Progenitor cell of endocrine pancreas (in vitro differentiated cells): ENCODE measurements around the gene ARSK. TPM values are rescaled to one million over a fixed set of nuclear protein-coding genes. Genes with fewer than 3 reads are reported as not detected.
"Not testable (repeated sequence)": the region's sequence is repeated elsewhere in the genome, so short reads cannot be mapped to it uniquely, and the experiment has no call there.

Experiments used
- DNase-seq: peaks from one replicate; pipeline ENCODE4 v3.0.0; 2021; ENCODE audit warnings: low spot score; ENCODE audit not compliant: unreplicated experiment
- H3K27ac Mint-ChIP-seq: 2 replicates; pipeline ENCODE4 v1.8.0; 2021; ENCODE audit warnings: mild to moderate bottlenecking, moderate library complexity, mixed read lengths
- H3K27me3 Mint-ChIP-seq: 2 replicates; pipeline ENCODE4 v1.8.0; 2021; ENCODE audit warnings: mixed read lengths
- H3K36me3 Mint-ChIP-seq: 2 replicates; pipeline ENCODE4 v1.8.0; 2022; ENCODE audit warnings: mixed read lengths; ENCODE audit not compliant: insufficient read depth
- H3K4me1 Mint-ChIP-seq: 2 replicates; pipeline ENCODE4 v1.8.0; 2021; ENCODE audit warnings: low read depth, mixed read lengths
- H3K4me3 Mint-ChIP-seq: 2 replicates; pipeline ENCODE4 v1.8.0; 2021; ENCODE audit warnings: low read depth, mild to moderate bottlenecking, moderate library complexity, mixed read lengths
- H3K9me3 Mint-ChIP-seq: 2 replicates; pipeline ENCODE4 v1.8.0; 2021; ENCODE audit warnings: low read depth, mixed read lengths
- CTCF ChIP-seq: fragments of 200-600 bp; sonication (generic); IDR thresholded peaks from one replicate; pipeline ENCODE4 v1.5.0; 2021; ENCODE audit warnings: antibody characterized with exemption, mild to moderate bottlenecking; ENCODE audit not compliant: unreplicated experiment
- total RNA-seq: library from RNA; stranded (reverse); gene quantifications from 2 replicates; pipeline ENCODE4 v1.2.1, GENCODE V29; 2021

The ARSK gene
- total RNA-seq, 1 donor from 2014 or later: 11.2 TPM

DNA sequence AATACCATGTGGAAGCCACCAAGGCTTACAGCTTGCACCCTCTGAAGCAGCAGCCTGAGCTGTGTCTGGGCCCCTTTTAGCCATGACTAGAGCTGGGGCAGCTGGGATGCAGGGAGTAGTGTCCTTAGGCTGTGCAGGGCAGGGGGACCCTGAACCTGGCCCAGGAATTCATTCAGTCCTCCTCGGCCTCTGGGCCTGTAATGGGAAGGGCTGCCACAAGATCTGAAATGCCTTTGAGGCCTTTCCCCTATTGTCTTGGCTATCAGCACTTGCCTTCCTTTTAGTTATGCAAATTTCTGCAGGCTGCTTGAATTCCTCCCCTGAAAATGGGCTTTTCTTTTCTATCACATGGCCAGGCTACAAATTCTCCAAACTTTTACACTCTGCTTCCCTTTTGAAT is 74.0 kb downstream of the ARSK start:
- peaks cover 3% of the 10 kb centered on the region for H3K4me1 Mint-ChIP-seq
- no peak for DNase-seq
- H3K27ac Mint-ChIP-seq: no peak overlapping the region
- H3K27me3 Mint-ChIP-seq: peaks cover 13% of the 10 kb centered on the region
- no peak for TF ChIP-seq CTCF
- no peaks in the 10 kb centered on the region for H3K36me3 Mint-ChIP-seq
- H3K9me3 Mint-ChIP-seq: no peaks in the 10 kb centered on the region
- H3K4me3 Mint-ChIP-seq: no peak overlapping the region

DNA sequence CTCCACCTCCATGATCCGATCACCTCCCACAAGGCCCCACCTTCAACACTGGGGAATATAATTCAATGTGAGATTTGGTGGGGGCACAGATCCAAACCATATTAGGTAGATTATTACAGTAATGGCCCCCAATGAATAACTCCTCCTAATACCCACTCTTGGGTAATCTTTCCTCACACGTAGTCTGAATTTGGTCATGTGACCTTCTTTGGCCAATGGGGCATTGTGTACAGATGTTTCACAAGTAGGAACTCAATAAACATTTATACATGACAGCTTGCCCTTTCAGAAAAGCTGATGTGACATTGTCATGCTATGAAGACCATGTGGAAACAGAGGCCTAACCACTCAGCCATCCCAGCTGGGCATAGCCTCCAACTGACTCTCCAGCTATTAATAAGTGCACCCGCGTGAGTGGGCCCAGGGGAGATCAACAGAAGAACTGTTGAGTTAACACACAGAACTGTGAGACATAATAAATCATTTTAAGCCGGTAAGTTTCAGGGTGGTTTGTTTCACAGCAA is 75.6 kb downstream of the ARSK start:
- H3K36me3 Mint-ChIP-seq: no peaks in the 10 kb centered on the region
- no peak overlapping the region for H3K27ac Mint-ChIP-seq

DNA sequence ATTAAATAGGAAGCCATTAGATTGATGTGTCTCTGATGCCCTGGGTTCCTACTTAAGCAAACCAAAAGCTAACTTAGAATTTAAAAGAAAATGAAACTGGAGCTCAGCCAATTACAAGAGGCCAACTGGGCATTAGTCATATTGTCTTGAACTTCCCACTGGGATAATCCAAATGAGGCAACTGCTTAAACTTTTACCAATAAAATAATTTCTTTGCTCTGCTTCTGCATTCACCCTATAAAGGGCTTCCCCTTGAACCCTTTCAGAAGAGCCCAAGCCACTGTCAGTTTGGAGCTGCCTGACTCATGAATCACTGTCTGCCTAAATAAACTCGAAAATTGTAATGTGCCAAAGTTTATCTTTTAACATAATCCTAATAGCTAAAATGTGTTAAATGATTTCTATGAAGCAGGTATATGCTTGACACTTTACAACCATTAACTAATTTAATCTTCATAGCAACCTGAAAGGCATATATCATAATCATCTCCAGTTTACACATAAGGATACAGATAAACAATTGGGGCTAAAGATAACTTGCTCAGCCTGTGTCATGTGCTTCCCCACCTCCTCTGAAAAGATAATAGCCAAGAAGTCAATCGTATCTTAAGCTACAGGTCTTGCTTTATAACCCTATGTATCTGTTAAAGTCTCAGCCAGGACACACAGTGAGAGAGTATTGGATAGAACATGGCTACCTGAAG is 76.5 kb downstream of the ARSK start:
- Mint-ChIP-seq H3K9me3 (no peaks in the 10 kb centered on the region), H3K4me1 (peaks cover 3% of the 10 kb centered on the region), H3K27ac (no peak overlapping the region), H3K27me3 (no peaks in the 10 kb centered on the region), H3K4me3 (no peak overlapping the region), H3K36me3 (no peaks in the 10 kb centered on the region)
- no peak for DNase-seq
- no peak for TF ChIP-seq CTCF

More for the DNA sequence above, 75.6 kb downstream of the ARSK start:
- Mint-ChIP-seq H3K27me3 (peaks cover under 1% of the 10 kb centered on the region), H3K4me3 (no peak overlapping the region), H3K4me1 (peaks cover 3% of the 10 kb centered on the region), H3K9me3 (no peaks in the 10 kb centered on the region)
- no peak for TF ChIP-seq CTCF
- no peak for DNase-seq

GRCh38 chr5:95631991-95632675 is 77.2 kb downstream of the ARSK start:
- H3K4me1 Mint-ChIP-seq: peaks cover 3% of the 10 kb centered on the region
- DNase-seq: no peak
- TF ChIP-seq CTCF: no peak
- H3K27me3 Mint-ChIP-seq: no peaks in the 10 kb centered on the region
- no peak overlapping the region for H3K27ac Mint-ChIP-seq
- no peaks in the 10 kb centered on the region for H3K36me3 Mint-ChIP-seq
- H3K4me3 Mint-ChIP-seq: no peak overlapping the region
- no peaks in the 10 kb centered on the region for H3K9me3 Mint-ChIP-seq

GRCh38 chr5:95632942-95633341 is 78.0 kb downstream of the ARSK start:
- not testable (repeated sequence) for H3K4me1 Mint-ChIP-seq, H3K36me3 Mint-ChIP-seq, DNase-seq, H3K4me3 Mint-ChIP-seq, H3K27me3 Mint-ChIP-seq, H3K9me3 Mint-ChIP-seq, H3K27ac Mint-ChIP-seq
